ENCODE results near the gene MOGAT2. TPM values are rescaled to one million over a fixed set of nuclear protein-coding genes. Genes with fewer than 3 reads are reported as not detected.

Gene MOGAT2
- total RNA-seq, 1 donor from 2014 or later: not detected

DNA sequence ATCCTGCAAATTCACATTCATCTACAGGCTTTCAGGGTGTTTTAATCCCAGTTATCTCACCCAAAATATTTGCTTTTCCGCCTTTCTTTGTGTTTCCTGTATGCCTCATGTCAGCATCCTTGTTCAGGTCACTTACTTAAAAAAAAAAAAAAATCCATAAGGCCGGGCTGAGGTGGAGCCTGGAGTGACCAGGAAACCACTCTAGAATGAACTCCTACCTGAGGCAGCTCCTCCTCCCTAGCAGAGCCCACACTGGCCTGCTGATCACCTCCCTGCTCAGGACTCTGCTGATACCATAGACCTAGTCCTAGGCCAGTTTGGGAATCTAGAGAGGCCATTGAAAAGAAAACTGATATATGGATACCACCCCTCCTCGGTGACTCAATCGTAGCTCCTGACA, 42.2 kb downstream of the MOGAT2 start:
- no peak for DNase-seq (ENCODE audit: low read depth)

DNA sequence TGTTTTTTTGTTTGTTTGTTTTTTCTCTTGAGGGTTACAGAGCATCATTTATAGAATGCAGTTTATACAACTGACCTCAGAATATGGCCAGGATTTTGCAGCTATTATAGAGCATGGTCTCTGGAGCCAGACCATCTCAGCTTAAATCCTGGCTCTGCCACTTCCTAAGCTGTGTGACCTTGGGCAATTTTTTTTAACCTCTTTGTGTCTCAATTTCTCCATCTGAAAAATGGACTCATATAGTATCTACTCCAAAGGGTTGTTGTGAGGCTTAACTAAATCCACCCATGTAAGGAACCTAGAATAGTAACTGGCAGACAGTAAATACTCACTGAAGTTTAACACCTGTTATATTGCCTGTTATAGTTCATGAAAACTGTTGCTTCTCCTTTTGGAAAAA, 42.6 kb downstream of the MOGAT2 start:
- no peak for DNase-seq (ENCODE audit: low read depth)

DNA sequence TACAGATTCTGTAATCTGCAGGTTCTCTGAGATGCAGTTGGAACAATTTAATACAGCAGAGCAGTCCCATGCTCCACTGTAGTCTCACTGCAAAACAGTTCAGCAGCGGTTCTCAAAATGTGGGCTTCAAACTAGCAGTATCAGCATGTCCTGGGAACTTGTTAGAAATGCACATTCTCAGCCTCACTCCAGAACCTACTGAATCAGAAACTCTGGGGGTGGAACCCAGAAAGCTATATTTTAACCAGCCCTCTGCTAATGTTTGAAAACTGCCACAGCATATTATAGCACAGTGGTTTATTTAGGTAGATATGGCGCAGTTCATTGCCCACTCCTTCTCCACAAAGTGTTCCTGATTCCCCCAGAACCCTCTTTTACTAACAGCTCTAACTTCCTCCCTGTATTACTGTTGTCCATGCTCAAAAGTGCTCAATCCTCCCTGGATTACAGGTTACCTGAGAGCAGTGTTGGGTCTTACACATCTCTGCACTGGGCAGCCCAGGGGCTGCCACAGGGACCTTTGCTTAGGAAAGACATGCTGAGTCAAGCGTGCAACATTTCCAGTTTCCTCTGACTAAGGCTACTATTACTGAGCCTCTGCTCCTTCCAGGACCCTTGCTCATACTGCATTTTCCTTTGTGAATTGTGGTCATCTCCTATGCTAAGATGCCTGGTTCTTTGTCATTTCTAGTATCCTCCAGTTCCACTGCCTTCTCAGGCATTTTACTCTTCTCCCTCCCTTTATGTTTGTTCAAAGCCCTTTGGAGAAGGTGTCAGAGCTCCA, 43.3 kb downstream of the MOGAT2 start:
- peak; percentile 76 for DNase-seq (ENCODE audit: low read depth)

DNA sequence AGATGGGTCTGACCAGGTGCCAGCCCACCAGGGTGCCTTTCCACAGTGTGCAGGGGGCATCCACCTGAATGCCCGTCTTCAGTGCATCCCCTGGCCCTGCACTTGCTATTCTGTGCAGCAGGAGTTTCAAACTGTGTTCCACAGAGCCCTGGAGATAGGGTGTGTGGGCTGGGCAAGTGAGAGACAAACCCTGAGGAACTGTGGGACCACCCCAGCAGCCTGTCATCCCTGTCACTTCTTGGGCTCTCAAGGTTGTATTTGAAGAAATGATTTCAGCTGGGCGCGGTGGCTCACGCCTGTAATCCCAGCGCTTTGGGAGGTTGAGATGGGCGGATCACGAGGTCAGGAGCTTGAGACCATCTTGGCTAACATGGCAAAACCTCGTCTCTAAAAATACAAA, 44.5 kb downstream of the MOGAT2 start:
- no peak for DNase-seq (ENCODE audit: low read depth)

DNA sequence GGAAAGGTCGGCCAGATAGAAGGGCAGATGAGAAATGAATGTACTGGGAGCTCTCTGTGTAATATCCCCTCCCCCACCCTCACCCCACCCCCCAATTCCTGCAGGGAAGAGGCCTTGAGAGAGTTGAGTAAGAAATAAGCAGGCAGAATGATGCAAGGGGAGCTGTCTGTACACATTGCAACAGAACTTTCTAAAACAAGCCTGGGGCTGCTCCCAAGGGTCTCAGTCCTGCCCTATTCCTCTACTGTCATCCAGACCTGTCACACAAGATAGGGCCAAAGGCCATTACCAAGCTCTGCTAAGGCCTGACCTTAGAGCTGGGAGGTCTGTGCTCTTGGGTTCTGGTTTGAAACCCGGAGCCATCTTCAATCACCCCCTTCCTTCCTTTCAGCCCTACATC, 45.2 kb downstream of the MOGAT2 start:
- peak; percentile 62 for DNase-seq (ENCODE audit: low read depth)

DNA sequence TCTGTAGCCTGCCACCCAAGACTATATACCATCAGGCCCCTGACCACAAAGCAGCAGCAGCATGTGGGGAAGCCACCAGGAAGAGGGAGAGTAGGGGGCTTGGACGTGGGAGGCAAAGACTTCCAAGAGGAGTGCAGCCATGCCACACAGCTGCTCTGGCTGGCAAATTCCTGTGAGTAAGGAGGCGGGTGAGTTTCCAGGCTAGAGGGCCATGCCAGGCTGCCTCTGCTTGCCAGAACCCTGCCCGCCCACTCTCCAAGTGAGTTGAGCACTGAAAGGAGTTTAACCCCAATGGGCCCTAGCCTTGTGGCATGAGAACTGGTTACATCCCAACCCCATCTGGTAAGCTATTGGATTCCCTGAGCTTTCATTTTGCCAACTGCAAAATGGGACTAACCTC, 46.2 kb downstream of the MOGAT2 start:
- no peak for DNase-seq (ENCODE audit: low read depth)

DNA sequence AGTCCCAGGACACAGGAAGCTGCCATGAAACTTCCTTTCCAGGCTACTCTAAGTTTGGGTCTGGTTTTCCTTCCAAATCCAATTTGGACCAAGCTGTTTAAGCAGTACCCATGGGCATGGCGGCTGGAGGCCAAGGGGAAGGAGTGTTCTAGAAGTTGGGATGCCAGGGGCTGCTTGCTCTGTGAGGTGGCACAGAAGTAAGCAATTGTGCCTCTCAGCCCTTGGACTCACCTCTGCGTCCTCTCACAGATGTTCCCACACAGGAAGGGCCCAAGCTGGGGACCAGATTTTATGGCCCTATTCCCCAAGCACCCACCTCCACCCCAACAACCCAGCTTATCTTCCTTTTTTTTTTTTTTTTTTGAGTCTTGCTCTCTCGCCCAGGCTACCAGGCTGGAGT, 47.5 kb downstream of the MOGAT2 start:
- no peak for DNase-seq (ENCODE audit: low read depth)

DNA sequence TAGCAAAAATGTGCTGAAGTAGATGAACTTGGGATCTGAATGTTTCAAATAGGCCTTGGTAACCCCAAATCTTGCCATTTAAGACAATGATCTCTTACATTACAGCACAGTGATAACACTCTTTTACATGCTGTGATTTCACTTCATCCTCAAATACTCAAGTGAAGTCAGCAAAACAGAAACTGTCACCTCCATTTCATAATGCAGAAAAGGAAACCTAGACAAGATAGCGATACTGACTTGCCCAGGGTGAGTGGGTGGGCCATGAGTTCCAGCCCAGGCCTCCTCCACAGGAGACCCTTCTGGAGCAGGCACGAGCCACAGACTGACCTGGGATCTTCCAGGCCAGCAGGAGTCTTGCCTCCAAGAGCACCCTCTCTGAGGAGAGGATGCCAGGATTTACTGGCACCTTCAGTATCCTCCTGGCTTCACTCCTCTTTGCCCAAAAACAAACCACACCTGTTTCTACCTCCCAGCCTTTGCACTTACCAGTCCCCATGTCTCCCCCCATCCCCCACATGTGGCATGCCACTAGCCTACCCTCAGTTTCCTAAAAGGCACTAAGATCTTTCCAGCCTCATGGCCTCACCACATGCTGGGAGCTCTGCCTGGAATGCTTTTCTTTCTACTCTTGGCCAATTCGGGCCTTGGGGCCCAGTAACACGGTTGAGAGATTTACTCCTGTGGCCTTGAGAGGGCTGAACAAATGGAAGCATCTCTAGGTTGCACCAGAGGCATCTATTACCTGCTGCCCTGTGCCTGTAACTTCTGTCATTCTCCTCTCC, 49.0 kb downstream of the MOGAT2 start:
- no peak for DNase-seq (ENCODE audit: low read depth)

DNA sequence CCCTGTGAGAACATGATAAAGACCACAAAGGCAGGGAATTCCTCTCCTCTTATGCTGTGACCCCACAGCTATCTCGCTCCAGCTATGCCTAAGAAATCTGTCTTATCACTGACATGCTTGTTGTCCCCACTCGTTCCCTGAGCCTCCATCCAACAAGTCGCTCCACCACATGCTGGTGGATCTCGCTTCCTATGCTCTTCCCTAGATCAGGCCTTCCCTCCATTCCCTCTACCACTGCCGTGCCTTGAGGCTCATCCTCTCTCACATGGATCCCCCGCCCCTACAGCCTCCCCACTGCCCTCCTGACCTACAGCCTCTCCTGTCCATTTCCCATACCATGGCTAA, 49.6 kb downstream of the MOGAT2 start:
- DNase-seq (ENCODE audit: low read depth): no peak

DNA sequence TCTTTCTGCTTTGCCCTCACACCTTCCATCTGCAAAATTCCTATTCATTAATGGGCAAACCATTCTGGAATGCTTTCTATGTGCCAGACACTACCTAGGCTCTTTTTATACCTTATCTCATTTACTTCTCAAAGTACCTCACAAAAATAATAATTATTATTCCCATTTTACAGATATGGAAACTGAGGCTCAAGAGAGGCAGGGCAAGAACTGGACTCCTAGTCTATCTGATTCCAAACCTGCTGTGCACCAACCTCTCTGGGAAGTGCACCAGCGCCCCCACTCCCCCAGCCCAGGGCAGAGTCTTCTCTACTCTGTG, 50.1 kb downstream of the MOGAT2 start:
- no peak for DNase-seq (ENCODE audit: low read depth)

DNA sequence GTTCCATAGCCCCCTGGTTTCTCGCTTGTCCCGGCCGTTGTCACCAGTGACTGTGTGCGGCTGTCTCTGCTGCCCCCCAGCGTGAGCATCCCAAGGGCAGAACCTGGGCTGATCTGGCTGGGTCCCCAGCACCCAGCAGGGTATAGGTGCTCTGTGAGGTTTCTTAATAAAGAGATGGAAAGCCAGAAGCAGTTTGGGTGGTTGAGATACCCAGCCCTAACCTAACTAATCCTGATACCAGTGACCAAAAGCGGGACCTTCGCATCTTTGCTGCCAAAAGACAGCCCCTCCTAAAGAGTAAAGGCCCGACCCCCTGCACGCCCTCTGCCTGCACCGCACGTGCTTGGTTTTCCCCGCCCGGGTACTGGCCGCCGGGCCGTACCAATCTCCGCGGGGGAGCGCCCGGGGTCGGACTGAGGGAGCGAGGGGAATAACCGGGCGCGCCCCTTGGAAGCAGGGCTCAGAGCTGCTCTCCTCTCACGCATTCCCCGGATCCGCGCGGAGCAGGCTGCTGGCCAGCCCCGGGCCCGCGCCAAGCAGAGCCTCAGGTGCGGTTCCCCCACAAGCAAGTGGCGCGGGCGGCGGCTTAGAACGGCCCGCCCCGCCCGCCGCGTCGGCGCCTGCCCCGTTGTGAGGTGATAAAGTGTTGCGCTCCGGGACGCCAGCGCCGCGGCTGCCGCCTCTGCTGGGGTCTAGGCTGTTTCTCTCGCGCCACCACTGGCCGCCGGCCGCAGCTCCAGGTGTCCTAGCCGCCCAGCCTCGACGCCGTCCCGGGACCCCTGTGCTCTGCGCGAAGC, 50.7 kb downstream of the MOGAT2 start, which contains the start of gene DGAT2:
TSS of gene DGAT2 (plus strand) at position 667 of the 797 bp plus-strand sequence. CDS start 214 bp downstream, outside the sequence.
- DNase-seq (ENCODE audit: low read depth): no peak

DNA sequence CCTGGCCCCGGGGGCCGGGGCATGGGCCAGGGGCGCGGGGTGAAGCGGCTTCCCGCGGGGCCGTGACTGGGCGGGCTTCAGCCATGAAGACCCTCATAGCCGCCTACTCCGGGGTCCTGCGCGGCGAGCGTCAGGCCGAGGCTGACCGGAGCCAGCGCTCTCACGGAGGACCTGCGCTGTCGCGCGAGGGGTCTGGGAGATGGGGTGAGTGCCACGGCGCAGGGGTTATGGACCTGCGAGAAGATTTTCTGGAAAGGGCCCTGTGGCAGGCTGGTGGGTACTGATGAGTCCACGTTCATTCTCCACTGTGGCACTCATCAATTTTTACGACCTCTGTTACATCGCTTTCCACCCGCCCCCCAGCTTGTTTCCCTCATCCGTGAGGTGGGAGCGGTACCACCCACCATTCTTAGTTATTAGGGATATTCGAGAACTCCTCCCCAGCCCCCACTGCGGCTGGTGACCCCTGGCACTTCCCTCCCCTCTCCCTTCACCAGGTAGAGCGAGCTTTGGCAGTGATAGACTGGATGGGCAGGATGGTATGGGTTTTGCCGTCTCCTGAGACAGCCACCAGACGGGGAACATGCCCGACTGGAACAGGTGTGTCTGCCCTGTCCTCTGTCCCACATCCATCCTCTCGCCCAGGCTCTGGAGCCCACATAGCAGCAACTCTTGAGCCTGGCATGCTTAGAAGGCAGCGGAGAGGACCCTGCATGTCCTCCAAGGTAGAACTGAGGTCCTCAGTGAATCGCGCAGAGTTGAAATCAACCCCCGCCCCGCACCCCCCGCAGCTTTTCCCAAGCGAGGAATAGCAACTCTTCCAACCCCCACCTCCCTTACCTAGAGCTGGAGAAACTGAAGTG, 51.5 kb downstream of the MOGAT2 start:
- DNase-seq (ENCODE audit: low read depth): no peak

DNA sequence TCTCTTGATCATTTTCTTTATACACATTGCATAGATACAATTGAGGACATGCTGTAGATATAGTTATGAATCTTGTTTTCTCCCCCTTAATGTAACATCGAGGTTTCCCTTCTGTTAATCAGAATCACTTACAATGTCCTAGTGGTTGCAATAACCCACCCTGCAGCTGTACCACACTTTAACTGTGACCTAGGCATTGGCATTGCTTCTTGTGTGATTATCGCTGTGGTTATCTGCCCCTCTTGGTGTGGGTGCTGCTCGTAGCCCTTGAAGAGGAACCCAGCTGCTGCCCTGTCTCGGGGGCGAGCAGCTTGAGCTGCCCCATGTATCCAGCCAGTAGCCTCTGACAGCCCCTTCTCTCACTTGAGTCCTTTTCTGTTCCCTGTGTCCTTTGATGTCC, 52.5 kb downstream of the MOGAT2 start:
- no peak for DNase-seq (ENCODE audit: low read depth)

DNA sequence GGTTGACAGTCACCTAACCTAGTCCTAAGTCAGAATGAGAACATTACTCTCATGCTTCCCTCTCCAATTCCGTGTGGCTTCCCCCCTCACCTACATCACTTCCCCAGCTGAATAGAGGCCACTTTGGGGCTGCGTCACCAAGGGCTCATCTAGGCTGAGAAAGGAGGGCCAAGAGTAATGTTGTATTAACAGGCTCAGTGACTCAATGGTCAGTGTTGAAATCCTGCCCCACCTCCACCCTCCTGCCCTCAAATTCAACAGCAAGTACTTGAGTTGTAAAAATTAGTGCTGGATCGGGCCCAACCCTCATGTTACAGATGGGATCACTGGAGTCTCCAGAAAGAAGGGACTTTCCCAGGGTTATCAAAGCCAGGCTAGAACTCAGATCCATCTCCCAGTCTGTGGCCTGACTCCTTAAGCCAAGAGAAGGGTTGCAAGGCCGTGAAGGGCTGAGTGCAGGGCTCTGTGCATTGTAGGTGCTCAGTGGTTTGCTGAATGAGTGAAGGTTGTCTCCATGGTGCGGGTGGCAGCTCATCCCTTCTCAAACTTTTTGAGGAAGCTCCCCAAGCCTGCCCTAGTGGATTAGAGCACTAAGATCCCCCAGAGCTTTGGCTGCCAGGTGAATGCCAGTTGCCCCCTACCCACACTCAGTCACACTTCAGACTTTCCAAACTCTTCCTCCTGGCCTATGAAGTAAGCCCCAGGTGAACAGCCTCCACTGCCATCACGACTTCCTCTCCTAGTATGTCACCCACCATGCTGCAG, 54.2 kb downstream of the MOGAT2 start:
- peak; percentile 76 for DNase-seq (ENCODE audit: low read depth)

DNA sequence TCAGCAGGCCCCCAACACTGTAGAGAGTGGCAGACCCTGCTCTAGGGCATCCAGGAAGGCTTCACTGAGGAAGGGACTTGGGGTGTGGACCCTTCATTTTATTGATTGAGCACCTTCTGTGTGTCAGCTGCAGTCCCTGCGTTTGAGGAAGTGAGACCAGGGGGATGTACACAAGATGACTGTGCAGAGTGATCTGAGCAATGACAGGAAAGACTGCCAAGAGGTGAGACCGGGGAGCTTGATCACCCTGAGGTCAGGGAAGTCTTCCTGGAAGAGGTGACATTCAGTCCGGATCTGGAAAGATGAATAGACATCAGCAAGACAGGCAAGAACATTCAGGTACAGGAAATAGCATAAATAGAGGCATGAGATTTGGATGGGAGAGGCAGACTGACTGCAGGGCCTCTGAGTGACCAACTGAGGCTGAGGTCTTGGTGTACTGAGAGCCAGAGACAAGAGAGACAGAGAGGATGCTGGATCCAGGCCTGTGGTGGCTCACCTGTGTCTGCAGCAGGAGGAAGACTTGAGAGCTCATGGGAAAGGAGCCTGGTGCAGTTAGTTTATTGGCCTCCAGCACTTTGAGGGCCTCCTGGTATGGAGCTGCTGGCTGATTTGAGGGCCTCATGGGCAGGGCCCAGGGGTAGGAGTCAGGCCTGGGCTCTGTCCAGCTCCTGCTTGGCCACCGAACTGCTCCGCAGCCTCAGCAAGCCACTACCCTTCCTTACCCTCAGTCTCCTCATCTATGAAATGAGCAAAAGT, 56.1 kb downstream of the MOGAT2 start:
- no peak for DNase-seq (ENCODE audit: low read depth)

DNA sequence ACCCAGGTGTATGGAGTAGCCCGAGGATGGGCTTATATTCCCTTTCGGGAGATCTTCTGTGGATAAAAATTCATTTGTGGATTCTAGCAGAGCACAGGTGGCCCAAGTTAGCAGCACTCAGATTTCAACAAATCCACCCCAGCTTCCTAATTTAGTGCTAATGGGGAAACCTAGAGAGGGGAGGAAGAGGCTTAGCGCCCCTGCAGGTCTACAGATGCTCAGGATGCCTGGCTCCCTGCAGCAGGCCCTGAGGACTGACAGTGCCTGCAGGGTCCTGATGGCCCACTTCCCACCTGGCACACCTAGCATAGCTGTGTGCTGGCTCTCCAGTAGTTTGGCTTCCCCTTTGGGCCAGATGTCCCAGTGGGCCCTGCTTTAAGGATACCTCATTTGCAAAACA, 57.4 kb downstream of the MOGAT2 start:
- no peak for DNase-seq (ENCODE audit: low read depth)

DNA sequence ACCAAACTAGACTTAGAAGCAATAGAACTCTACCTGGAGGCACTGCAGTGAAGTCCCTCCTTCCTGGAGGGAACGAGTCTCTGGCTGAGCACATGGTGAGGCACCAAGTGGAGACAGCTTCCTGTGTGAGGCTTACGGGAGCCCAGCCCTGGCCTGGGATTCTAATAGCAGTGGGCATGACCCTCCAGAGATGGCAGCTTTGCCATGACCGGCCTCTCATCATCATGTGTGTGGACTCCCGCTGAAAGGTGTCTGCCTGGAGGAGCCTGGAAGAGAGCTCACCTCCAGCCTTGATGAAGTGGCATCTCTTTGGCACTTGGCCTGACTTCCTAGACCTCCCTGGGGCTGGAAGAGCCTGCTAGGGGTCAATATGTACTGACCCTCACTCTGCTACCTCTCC, 58.9 kb downstream of the MOGAT2 start:
- DNase-seq (ENCODE audit: low read depth): no peak

DNA sequence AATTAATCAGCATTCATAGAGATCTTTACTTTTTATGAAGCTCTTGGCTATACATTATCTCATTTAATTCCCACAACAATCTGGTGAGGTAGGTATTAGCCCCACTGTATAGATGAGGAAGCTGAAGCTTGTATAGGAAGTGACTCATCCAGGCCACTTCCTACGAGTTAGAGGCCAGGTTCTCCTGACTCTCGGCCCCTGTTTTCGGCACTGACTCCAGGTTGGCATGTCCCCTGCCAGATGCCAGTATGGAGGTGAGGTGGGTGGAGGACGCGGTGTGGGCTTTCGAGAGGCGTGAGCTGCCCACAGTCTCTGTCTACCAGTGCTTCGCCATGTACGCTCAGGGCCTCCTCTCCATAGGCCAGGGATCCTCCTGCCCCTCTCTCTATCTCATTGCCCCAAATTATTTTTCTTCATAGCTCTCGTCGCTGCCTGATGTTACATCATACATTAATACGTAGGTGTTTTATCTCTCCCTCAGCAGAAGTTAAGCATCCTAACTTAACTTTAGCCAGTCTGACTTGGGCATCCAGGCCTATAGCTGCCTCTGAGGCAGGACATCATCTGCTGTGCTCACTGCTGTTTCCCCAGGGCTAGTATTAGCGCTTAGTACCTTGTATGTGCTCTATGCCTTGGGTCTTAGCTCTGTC, 59.9 kb downstream of the MOGAT2 start:
- no peak for DNase-seq (ENCODE audit: low read depth)

DNA sequence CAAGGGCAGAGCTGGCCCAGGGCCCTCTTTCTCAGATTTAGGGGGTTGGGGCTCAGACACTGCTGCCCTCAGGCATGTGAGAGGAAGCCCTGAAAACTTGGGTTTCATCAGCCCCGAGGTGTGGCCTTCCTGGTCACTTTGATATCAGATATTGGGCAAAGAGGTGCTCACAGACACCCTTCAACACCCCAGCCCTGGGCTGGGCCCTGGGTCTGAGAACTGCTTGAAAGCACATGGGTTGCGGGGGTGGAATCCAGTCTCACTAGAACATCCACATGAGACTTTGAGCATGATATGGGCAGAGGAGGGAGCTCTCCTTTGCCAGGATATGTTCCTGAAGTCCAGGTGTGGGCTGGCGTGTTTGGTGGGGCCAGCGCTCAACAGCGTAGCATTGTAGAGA, 61.3 kb downstream of the MOGAT2 start:
- no peak for DNase-seq (ENCODE audit: low read depth)

DNA sequence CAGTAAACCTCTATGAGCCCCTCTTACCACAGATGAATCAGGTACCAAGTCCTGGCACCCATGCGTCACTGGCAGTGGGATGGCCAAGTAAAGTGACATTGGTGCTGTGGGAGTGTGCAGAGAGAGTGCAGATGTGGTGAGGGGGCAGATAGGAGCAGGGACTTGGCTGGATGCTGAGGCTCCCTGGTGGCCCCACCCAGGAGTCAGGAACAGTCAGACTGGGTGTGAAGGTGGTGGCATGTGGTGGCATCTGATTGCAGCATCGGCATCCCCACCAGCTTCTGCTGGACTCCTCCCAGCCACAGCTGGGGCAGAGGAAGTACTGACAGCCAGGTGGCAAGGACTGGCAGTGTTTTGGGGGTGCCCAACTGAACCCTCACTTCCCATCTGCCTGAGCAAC, 62.3 kb downstream of the MOGAT2 start:
- no peak for DNase-seq (ENCODE audit: low read depth)

All from renal cortical epithelial cell (primary cell).